GM12878 (cell line): ENCODE results near the gene ELK3. TPM values are rescaled to one million over a fixed set of nuclear protein-coding genes. Genes with fewer than 3 reads are reported as not detected.
"Not testable (repeated sequence)": the region's sequence is repeated elsewhere in the genome, so short reads cannot be mapped to it uniquely, and the experiment has no call there.

Source experiments
- ATAC-seq: fragments of 200-7000 bp; cut with Tn5 transposase; 3 replicates; pipeline ENCODE4 v1.9.1; 2020; ENCODE audit warnings: mild to moderate bottlenecking, moderate library complexity
- BruUV-seq: library from RNA; stranded (reverse); fragments of 400-500 nt; replicated peaks from 2 replicates; lab custom pipeline; 2021; lab: Mats Ljungman, UMichigan
- CTCF ChIA-PET: fragments of 300-600 bp; sonication (Branson Sonifier 250); formaldehyde crosslinking; extraction: SDS; loops from one replicate; lab custom pipeline; 2021; ENCODE audit warnings: inconsistent platforms; lab: Yijun Ruan, JAX
- POLR2A ChIA-PET: fragments of 350-600 bp; formaldehyde crosslinking; extraction: SDS; loops from one replicate; lab custom pipeline; 2021; ENCODE audit warnings: inconsistent platforms; lab: Charles Lee
- RAD21 ChIA-PET: fragments of 300-600 bp; sonication (Branson Sonifier 250); formaldehyde crosslinking; loops from one replicate; lab custom pipeline; 2023; ENCODE audit warnings: antibody characterized with exemption; ENCODE audit not compliant: unreplicated experiment; lab: Charles Lee
- SMC1A ChIA-PET: fragments of 300-600 bp; sonication (Branson Sonifier 250); formaldehyde crosslinking; loops from one replicate; lab custom pipeline; 2023; ENCODE audit not compliant: unreplicated experiment, uncharacterized antibody; lab: Charles Lee
- DNase-seq: peaks from one replicate; pipeline ENCODE4 v3.0.0-alpha.2; 2011; ENCODE audit warnings: low read depth, low spot score
- FAIRE-seq: peaks from 3 replicates; lab custom pipeline; 2011; peaks lifted over from hg19 to GRCh38; lab: Jason Lieb, UNC
- H2AFZ ChIP-seq: 2 replicates; pipeline ENCODE4 v1.6.0; 2011; ENCODE audit warnings: low read depth, low read length, control low read depth; ENCODE audit not compliant: control insufficient read depth
- H3K27ac ChIP-seq: 2 replicates; pipeline ENCODE4 v1.5.1; 2011; ENCODE audit warnings: control low read depth; ENCODE audit not compliant: control insufficient read depth, insufficient read depth
- H3K27me3 ChIP-seq, 2 experiments: replicated peaks in 1 of 2; 2 replicates each; pipeline versions ENCODE4 v1.6.0 to v1.6.1; 2011; ENCODE audit warnings: low read length in 1 of 2; ENCODE audit not compliant: control insufficient read depth in 2 of 2, insufficient read depth in 2 of 2
- H3K36me3 ChIP-seq, 2 experiments: 2 replicates each; pipeline ENCODE4 v1.5.1; 2011; ENCODE audit warnings: low read length in 1 of 2; ENCODE audit not compliant: control insufficient read depth in 2 of 2, insufficient read depth in 2 of 2
- H3K4me1 ChIP-seq: 2 replicates; pipeline ENCODE4 v1.6.1; 2011; ENCODE audit warnings: mild to moderate bottlenecking, low read length, moderate library complexity, mixed read lengths; ENCODE audit not compliant: control insufficient read depth, insufficient read depth
- H3K4me2 ChIP-seq: 2 replicates; pipeline ENCODE4 v1.6.0; 2011; ENCODE audit warnings: control low read depth; ENCODE audit not compliant: control insufficient read depth, insufficient read depth
- H3K4me3 ChIP-seq: fragments of 200-600 bp; sonication (generic); 2 replicates; pipeline ENCODE4 v1.5.1; 2016
- H3K79me2 ChIP-seq: 2 replicates; pipeline ENCODE4 v1.6.0; 2011; ENCODE audit warnings: low read length; ENCODE audit not compliant: control insufficient read depth, insufficient read depth
- H3K9ac ChIP-seq: 2 replicates; pipeline ENCODE4 v1.8.0; 2011; ENCODE audit warnings: low read length, control low read depth, mixed read lengths; ENCODE audit not compliant: control insufficient read depth, insufficient read depth
- H3K9me3 ChIP-seq: replicated peaks from 3 replicates; pipeline ENCODE4 v1.5.1; 2011; ENCODE audit warnings: mild to moderate bottlenecking, low read length; ENCODE audit not compliant: control insufficient read depth, insufficient read depth
- H4K20me1 ChIP-seq: 2 replicates; pipeline ENCODE4 v1.6.0; 2011; ENCODE audit not compliant: control insufficient read depth, insufficient read depth
- PKNOX1 ChIP-seq: fragments of 450-650 bp; IDR thresholded peaks from 2 replicates; pipeline ENCODE4 v1.6.1; 2016; ENCODE audit warnings: mild to moderate bottlenecking
- RELB ChIP-seq: fragments of 450-650 bp; IDR thresholded peaks from 2 replicates; pipeline ENCODE4 v1.6.1; 2017; ENCODE audit warnings: low read depth, mild to moderate bottlenecking, moderate library complexity
- ZNF384 ChIP-seq: IDR thresholded peaks from 2 replicates; pipeline ENCODE4 v1.6.1; 2012; ENCODE audit warnings: low read depth, mild to moderate bottlenecking, low read length, improper control_type of control experiment, borderline replicate concordance
- whole genome bisulfite sequencing: methylation state at CpG from one replicate; pipeline ENCODE4 v1.1.6; 2016; ENCODE audit warnings: low lambda C conversion rate; ENCODE audit not compliant: insufficient replicate concordance, insufficient coverage; ENCODE audit errors: missing lambda C conversion rate; 5-methylcytosine and 5-hydroxymethylcytosine counted together
- in situ Hi-C: fragments of 300-500 bp; cut with MboI; formaldehyde crosslinking; loops from 9 replicates; pipeline ENCODE4 v1.14.3; 2018; ENCODE audit warnings: mixed read lengths
- intact Hi-C: fragments of 100-400 bp; cut with micrococcal nuclease; formaldehyde crosslinking; loops from one replicate; pipeline ENCODE4 v1.14.2; 2022; ENCODE audit not compliant: unreplicated experiment
- polyA plus RNA-seq, 11 experiments: library from polyadenylated mRNA; depleted of rRNA in 4 of 11; unstranded in 6 of 11; stranded (reverse) in 5 of 11; fragments of >200 nt; fragmentation: Nextera tagmentation in 4 of 11; fragmentation: Illumina TruSeq in 1 of 11; extraction: Ambion mirVana in 4 of 11; extraction: Trizol in 1 of 11; gene quantifications; 1 replicate in 1 of 11; 2 replicates in 10 of 11; pipeline versions ENCODE4 v1.2.1 to v1.2.3, GENCODE V29; 2011 to 2016; ENCODE audit warnings: inconsistent platforms in 2 of 11, missing spikeins in 2 of 11, low read depth in 1 of 11
- total RNA-seq, 4 experiments: library from RNA; depleted of rRNA in 3 of 4; stranded (reverse); fragments of >200 nt in 3 of 4; fragmentation: Illumina TruSeq in 1 of 4; extraction: Trizol in 1 of 4; gene quantifications; 2 replicates each; pipeline versions ENCODE4 v1.2.1 to v1.2.3, GENCODE V29; 2013 to 2021

Gene ELK3
- total and polyA plus RNA-seq, 10 of the 15 experiments (the other 5 are each of a cell fraction or from before 2014, with no cell fraction given) = 0.37 to 4.8 (median 0.88) TPM

DNA sequence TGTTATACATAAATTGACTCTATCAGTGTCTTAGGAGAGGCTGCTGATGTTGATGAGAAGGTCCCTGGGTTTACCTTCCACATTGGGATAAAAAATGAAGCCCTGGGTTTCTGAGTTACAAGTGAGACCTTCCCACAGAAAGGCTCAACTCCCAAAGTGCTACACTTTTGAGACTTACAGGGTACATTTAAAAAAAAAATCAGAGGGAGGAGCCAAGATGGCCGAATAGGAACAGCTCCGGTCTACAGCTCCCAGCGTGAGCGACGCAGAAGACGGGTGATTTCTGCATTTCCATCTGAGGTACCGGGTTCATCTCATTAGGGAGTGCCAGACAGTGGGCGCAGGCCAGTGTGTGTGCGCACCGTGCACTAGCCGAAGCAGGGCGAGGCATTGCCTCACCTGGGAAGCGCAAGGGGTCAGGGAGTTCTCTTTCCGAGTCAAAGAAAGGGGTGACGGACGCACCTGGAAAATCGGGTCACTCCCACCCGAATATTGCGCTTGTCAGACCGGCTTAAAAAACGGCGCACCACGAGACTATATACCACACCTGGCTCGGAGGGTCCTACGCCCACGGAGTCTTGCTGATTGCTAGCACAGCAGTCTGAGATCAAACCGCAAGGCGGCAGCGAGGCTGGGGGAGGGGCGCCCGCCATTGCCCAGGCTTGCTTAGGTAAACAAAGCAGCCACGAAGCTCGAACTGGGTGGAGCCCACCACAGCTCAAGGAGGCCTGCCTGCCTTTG is 121.7 kb downstream of the ELK3 start:
- H3K27me3 ChIP-seq, FAIRE-seq, H4K20me1 ChIP-seq: not testable (repeated sequence)
- 9% methylated on average over 16 of the region's 33 CpGs for WGBS
- peak; percentile 74 for ATAC-seq
- peaks cover 18% of the 10 kb centered on the region for H3K4me1 ChIP-seq
- TF ChIP-seq RELB (peak; percentile 33; the same call in 1 of the 2 replicates), ZNF384 (peak; percentile 13; the same call in 1 of the 2 replicates), PKNOX1 (peak; percentile 24; the same call in 1 of the 2 replicates)
- TF ChIP-seq, all 136 proteins: peak for 3; not testable (repeated sequence) for 133
- intact Hi-C loops, DNase-seq, in situ Hi-C loops, H3K9me3 ChIP-seq, H3K36me3 ChIP-seq: not testable (repeated sequence)
- peak overlapping the region; percentile 48; the same call in 1 of the 2 replicates for H3K27ac ChIP-seq
- peak overlapping the region; percentile 45 for H3K4me3 ChIP-seq
- H3K4me2 ChIP-seq = peak overlapping the region; percentile 77
- ChIA-PET POLR2A (interaction anchor here (0.9 kb wide), 1 partner anchor 84 kb away, joined by 3 read pairs; no protein-coding TSS in a partner anchor), CTCF (interaction anchor here (0.8 to 1.6 kb wide), 7 partner anchors 9 to 255 kb away, joined by 3 to 6 read pairs (median 3); partner anchors contain the start of gene CDK17), RAD21 (interaction anchor here (3.1 kb wide), 1 partner anchor 82 kb away, joined by 21 read pairs; no protein-coding TSS in a partner anchor), SMC1A (interaction anchor here (1.0 to 2.9 kb wide), 5 partner anchors 20 to 90 kb away, joined by 3 to 27 read pairs (median 4); partner anchors contain the start of gene CDK17)
- 0 out of 2 replicates have a peak overlapping the region, but pooled peaks have one; percentile 34 for H2AFZ ChIP-seq
- TSS peak; percentile 67 for BruUV-seq
- H3K9ac ChIP-seq = peak overlapping the region; percentile 39; the same call in 1 of the 2 replicates
- peaks cover 20% of the 10 kb centered on the region for H3K79me2 ChIP-seq

DNA sequence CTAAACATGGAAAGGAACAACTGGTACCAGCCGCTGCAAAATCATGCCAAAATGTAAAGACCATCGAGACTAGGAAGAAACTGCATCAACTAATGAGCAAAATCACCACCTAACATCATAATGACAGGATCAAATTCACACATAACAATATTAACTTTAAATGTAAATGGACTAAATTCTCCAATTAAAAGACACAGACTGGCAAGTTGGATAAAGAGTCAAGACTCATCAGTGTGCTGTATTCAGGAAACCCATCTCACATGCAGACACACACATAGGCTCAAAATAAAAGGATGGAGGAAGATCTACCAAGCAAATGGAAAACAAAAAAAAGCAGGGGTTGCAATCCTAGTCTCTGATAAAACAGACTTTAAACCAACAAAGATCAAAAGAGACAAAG is 123.6 kb downstream of the ELK3 start:
- in situ Hi-C loops, H3K36me3 ChIP-seq: not testable (repeated sequence)

More for the DNA sequence above, 123.6 kb downstream of the ELK3 start:
- CTCF ChIA-PET, POLR2A ChIA-PET, H4K20me1 ChIP-seq, H3K4me2 ChIP-seq, SMC1A ChIA-PET, ATAC-seq, H3K27me3 ChIP-seq, H3K4me3 ChIP-seq, H2AFZ ChIP-seq, H3K9me3 ChIP-seq, H3K27ac ChIP-seq, intact Hi-C loops, H3K9ac ChIP-seq, RAD21 ChIA-PET, DNase-seq, FAIRE-seq: not testable (repeated sequence)
- Histone ChIP-seq H3K4me1 (peaks cover 18% of the 10 kb centered on the region), H3K79me2 (peaks cover 20% of the 10 kb centered on the region)
- WGBS = 56% methylated on average over 2 of the region's 2 CpGs
- BruUV-seq = TSS peak; percentile 44
